ENCODE results near the gene FBN1. TPM values are rescaled to one million over a fixed set of nuclear protein-coding genes. Genes with fewer than 3 reads are reported as not detected.
A peak's percentile ranks its signal among the peaks of the same experiment; 100 is the strongest.

The FBN1 gene
- total RNA-seq, 2 donors from 2014 or later = 57.1 to 84.9 TPM

DNA sequence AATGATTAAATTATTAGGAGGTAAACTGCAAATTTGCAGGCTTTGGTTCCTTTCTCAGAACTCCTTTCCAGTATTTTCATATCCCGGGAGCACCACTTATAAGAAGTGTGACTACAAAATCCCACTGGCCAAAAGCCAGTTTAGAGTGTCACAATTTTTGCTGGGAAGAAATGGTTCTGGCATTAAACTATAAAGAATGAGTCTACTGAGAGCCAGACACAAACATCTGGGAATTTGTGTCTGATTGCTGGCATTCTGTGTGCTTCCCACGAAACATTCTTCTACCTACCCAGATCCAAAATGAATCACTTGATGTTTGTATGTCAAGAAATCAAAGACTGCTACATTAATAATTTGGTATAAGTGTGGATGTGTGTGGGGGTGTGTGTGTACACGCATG is 231.5 kb downstream of the FBN1 start:
- H3K36me3 ChIP-seq = peaks cover 20% of the 10 kb centered on the region
- H3K9me3 ChIP-seq = no peaks in the 10 kb centered on the region
- peak overlapping the region; percentile 18 to 66 for H3K27ac ChIP-seq
- H3K4me3 ChIP-seq = no peak overlapping the region
- TF ChIP-seq, protein P1, sequence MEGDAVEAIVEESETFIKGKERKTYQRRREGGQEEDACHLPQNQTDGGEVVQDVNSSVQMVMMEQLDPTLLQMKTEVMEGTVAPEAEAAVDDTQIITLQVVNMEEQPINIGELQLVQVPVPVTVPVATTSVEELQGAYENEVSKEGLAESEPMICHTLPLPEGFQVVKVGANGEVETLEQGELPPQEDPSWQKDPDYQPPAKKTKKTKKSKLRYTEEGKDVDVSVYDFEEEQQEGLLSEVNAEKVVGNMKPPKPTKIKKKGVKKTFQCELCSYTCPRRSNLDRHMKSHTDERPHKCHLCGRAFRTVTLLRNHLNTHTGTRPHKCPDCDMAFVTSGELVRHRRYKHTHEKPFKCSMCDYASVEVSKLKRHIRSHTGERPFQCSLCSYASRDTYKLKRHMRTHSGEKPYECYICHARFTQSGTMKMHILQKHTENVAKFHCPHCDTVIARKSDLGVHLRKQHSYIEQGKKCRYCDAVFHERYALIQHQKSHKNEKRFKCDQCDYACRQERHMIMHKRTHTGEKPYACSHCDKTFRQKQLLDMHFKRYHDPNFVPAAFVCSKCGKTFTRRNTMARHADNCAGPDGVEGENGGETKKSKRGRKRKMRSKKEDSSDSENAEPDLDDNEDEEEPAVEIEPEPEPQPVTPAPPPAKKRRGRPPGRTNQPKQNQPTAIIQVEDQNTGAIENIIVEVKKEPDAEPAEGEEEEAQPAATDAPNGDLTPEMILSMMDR (IDR thresholded peaks at IDR 0.05) = no peak
- peak; percentile 82 for DNase-seq (ENCODE audit: low spot score)
- H3K27me3 ChIP-seq = no peaks in the 10 kb centered on the region
- peaks cover 0 to 11% of the 10 kb centered on the region in 2 donors for H3K4me1 ChIP-seq

DNA sequence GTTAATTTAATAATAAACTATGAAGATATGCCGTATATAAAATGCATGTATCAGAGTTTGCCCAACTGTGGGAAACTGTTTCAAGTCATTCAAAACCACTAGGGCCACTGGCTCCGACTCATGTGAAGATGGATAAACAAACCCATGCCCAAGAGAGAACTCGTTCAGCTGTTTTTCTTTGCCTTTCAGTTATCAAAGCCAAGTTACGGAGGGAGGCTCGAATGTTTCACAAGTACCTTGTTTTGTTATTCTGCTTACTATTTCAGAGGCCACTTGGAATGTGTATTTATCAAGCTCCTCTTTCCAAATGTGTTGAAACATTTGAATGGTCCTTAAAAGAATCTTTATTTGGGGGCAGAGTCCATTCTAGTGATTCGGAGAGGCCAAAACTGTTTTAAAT is 232.2 kb downstream of the FBN1 start:
- Histone ChIP-seq H3K27me3 (no peaks in the 10 kb centered on the region), H3K36me3 (peaks cover 18% of the 10 kb centered on the region), H3K27ac (peak overlapping the region in 1 of 2 donors; percentile 61), H3K9me3 (no peaks in the 10 kb centered on the region), H3K4me1 (peaks cover 0 to 11% of the 10 kb centered on the region in 2 donors), H3K4me3 (no peak overlapping the region)
- TF ChIP-seq, protein P1 (IDR thresholded peaks at IDR 0.05) = no peak
- DNase-seq (ENCODE audit: low spot score) = no peak

DNA sequence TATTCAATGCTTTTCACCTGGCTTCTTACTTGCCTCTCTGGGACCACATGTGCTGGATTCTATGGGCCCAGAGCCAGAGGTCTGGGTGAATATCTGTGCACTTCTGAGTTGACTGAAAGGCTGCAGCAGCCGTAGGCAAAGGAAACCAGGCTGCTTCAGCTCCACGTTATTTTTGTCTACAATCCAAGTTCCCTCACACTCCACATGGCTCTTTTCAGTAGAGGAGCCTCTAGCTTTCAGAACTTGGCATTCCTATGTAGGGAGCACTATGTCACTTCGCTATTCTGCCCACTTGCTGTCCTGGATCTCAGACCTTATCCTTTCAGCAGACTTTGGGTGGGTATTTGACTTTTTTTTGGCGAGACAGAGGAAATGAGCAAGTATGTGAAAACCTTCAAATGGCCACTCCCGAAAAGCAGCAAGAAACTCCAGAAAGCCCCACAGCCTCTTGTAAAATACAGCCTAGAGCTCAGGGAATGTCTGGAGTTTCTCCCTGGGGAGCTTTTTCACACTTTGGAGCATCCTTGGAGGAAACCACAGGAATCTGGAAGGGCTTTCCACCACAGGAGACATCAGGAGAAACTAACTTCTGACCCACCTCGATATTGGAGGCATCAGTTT is 233.4 kb downstream of the FBN1 start:
- H3K9me3 ChIP-seq = no peaks in the 10 kb centered on the region
- H3K27ac ChIP-seq = peak overlapping the region; percentile 47 to 61
- no peaks in the 10 kb centered on the region for H3K27me3 ChIP-seq
- peaks cover 0 to 11% of the 10 kb centered on the region in 2 donors for H3K4me1 ChIP-seq
- TF ChIP-seq, protein P1 (IDR thresholded peaks at IDR 0.05) = no peak
- H3K4me3 ChIP-seq = no peak overlapping the region
- peaks cover 15% of the 10 kb centered on the region for H3K36me3 ChIP-seq
- DNase-seq (ENCODE audit: low spot score) = no peak

DNA sequence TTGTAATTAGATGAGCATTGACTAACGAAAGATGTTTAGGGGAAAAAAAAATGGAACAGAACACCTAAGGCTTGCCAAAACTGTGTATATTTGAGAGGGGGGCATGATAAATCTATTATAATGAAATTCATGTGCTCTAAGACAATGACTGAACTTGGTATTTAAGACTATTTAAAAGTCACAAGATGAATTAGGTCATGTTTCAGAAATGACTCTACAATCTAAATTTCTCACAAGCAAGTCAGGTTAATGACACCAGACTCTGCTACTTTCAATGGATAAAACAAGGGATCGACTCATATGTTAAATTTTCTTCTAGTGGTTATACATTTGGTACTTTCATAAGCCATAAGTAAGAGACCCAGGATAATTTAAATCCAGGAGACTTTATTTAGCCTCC is 235.9 kb downstream of the FBN1 start:
- Histone ChIP-seq H3K4me3 (no peak overlapping the region), H3K27me3 (no peaks in the 10 kb centered on the region), H3K9me3 (no peaks in the 10 kb centered on the region), H3K27ac (peak overlapping the region in 1 of 2 donors; percentile 7), H3K36me3 (peaks cover 11% of the 10 kb centered on the region), H3K4me1 (peaks cover 0 to 11% of the 10 kb centered on the region in 2 donors)
- TF ChIP-seq, protein P1 (IDR thresholded peaks at IDR 0.05) = no peak
- DNase-seq (ENCODE audit: low spot score) = no peak

DNA sequence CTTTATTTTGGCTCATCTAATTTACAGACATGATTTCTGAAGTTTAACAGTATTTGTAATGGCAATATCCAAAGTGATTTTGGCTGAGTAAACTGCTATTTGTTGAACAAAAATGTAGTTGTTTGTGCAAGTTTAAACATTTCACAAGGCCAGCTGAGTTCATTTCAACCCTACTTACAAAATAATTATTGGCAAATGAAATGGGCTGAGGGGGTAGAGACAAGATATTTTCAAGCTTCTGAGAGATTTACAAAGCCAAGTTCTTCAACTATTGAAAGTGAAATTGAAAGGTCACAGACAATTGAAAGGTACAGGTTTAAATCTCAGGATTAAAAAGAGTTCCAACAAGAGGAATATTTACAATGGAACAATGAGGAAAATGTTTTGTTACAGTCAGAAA is 237.2 kb downstream of the FBN1 start:
- peaks cover 0 to 11% of the 10 kb centered on the region in 2 donors for H3K4me1 ChIP-seq
- no peak overlapping the region for H3K27ac ChIP-seq

More for the DNA sequence above, 237.2 kb downstream of the FBN1 start:
- Histone ChIP-seq H3K27me3 (no peaks in the 10 kb centered on the region), H3K36me3 (peaks cover 11% of the 10 kb centered on the region), H3K4me3 (no peak overlapping the region), H3K9me3 (no peaks in the 10 kb centered on the region)
- TF ChIP-seq, protein P1 (IDR thresholded peaks at IDR 0.05) = no peak
- DNase-seq (ENCODE audit: low spot score) = no peak

Measured in right atrium auricular region (tissue), 2 donors.